CD14-positive monocyte (primary cell): ENCODE results near the gene SLC38A8. TPM values are rescaled to one million over a fixed set of nuclear protein-coding genes. Genes with fewer than 3 reads are reported as not detected.

Experiments used
- DNase-seq, 3 donors: peaks; one replicate each; pipeline ENCODE4 v3.0.0-alpha.2; 2011 to 2022
- H2AFZ ChIP-seq: 2 replicates; pipeline ENCODE4 v1.6.0; 2012; ENCODE audit warnings: mild to moderate bottlenecking, low read depth, low read length, inconsistent platforms; ENCODE audit not compliant: insufficient read depth, poor library complexity, severe bottlenecking
- H3K27ac ChIP-seq, 2 donors: 1 replicate in 1 of 2; 2 replicates in 1 of 2; pipeline ENCODE4 v1.5.1; 2012 to 2013; ENCODE audit warnings: low read length in 2 of 2, control low read depth in 1 of 2, inconsistent platforms in 1 of 2, low read depth in 1 of 2, mild to moderate bottlenecking in 1 of 2
- H3K27me3 ChIP-seq, 2 donors: one replicate each; pipeline versions ENCODE4 v1.6.0 to v1.6.1; 2011 to 2013; ENCODE audit warnings: low read length in 2 of 2; ENCODE audit not compliant: control insufficient read depth in 2 of 2, insufficient read depth in 2 of 2
- H3K36me3 ChIP-seq, 2 donors: replicated peaks in 1 of 2; 1 replicate in 1 of 2; 2 replicates in 1 of 2; pipeline versions ENCODE4 v1.5.1 to v1.6.1; 2012 to 2013; ENCODE audit warnings: low read length in 2 of 2, control low read depth in 1 of 2, inconsistent platforms in 1 of 2, mild to moderate bottlenecking in 1 of 2; ENCODE audit not compliant: insufficient read depth in 2 of 2, control insufficient read depth in 1 of 2
- H3K4me1 ChIP-seq, 2 donors: 1 replicate in 1 of 2; 2 replicates in 1 of 2; pipeline versions ENCODE4 v1.5.1 to v1.6.1; 2012 to 2013; ENCODE audit warnings: low read length in 2 of 2, control low read depth in 1 of 2, inconsistent platforms in 1 of 2, mild to moderate bottlenecking in 1 of 2, moderate library complexity in 1 of 2; ENCODE audit not compliant: insufficient read depth in 2 of 2, control insufficient read depth in 1 of 2
- H3K4me2 ChIP-seq: replicated peaks from 2 replicates; pipeline ENCODE3; 2012; ENCODE audit warnings: low read length, moderate library complexity, mild to moderate bottlenecking; ENCODE audit not compliant: poor library complexity, severe bottlenecking; ENCODE audit errors: extremely low read depth
- H3K4me3 ChIP-seq, 3 experiments: fragments of 200-600 bp in 1 of 3; sonication (generic) in 1 of 3; replicated peaks in 1 of 3; 1 replicate in 2 of 3; 2 replicates in 1 of 3; pipeline ENCODE4 v1.5.1; 2011 to 2013; ENCODE audit warnings: low read length in 3 of 3, mild to moderate bottlenecking in 3 of 3, control low read depth in 2 of 3, low read depth in 2 of 3, inconsistent platforms in 1 of 3, moderate library complexity in 1 of 3
- H3K79me2 ChIP-seq: 2 replicates; pipeline ENCODE4 v1.6.0; 2012; ENCODE audit warnings: mild to moderate bottlenecking, control low read depth, inconsistent platforms, low read length, moderate library complexity; ENCODE audit not compliant: insufficient read depth
- H3K9ac ChIP-seq: 2 replicates; pipeline ENCODE4 v1.6.0; 2017; ENCODE audit warnings: low read length, mild to moderate bottlenecking; ENCODE audit not compliant: insufficient read depth, poor library complexity, severe bottlenecking
- H3K9me3 ChIP-seq, 2 donors: replicated peaks in 1 of 2; 1 replicate in 1 of 2; 2 replicates in 1 of 2; pipeline versions ENCODE4 v1.5.1 to v1.6.1; 2012 to 2013; ENCODE audit warnings: low read length in 2 of 2, control low read depth in 1 of 2; ENCODE audit not compliant: control insufficient read depth in 1 of 2, insufficient read depth in 1 of 2
- H4K20me1 ChIP-seq: 2 replicates; pipeline ENCODE4 v1.6.0; 2012; ENCODE audit warnings: mild to moderate bottlenecking, low read length, control low read depth, moderate library complexity; ENCODE audit not compliant: insufficient read depth
- H3K27ac Mint-ChIP-seq, 7 donors: one replicate each; pipeline ENCODE4 v1.8.0; 2020; ENCODE audit warnings: mild to moderate bottlenecking in 7 of 7, mixed read lengths in 7 of 7, moderate library complexity in 6 of 7, inconsistent platforms in 2 of 7
- H3K27me3 Mint-ChIP-seq, 3 donors: one replicate each; pipeline ENCODE4 v1.8.0; 2021 to 2022; ENCODE audit warnings: low read depth in 3 of 3, mild to moderate bottlenecking in 3 of 3, mixed read lengths in 3 of 3, moderate library complexity in 3 of 3, inconsistent platforms in 1 of 3
- H3K36me3 Mint-ChIP-seq, 2 donors: one replicate each; pipeline ENCODE4 v1.8.0; 2020; ENCODE audit warnings: mixed read lengths in 2 of 2, inconsistent platforms in 1 of 2, mild to moderate bottlenecking in 1 of 2
- H3K4me1 Mint-ChIP-seq: one replicate; pipeline ENCODE4 v1.8.0; 2020; ENCODE audit warnings: mild to moderate bottlenecking, mixed read lengths
- H3K4me3 Mint-ChIP-seq, 2 donors: one replicate each; pipeline ENCODE4 v1.8.0; 2020; ENCODE audit warnings: mild to moderate bottlenecking in 2 of 2, mixed read lengths in 2 of 2, moderate library complexity in 1 of 2
- H3K9me3 Mint-ChIP-seq, 7 donors: one replicate each; pipeline ENCODE4 v1.8.0; 2020 to 2022; ENCODE audit warnings: mixed read lengths in 7 of 7, mild to moderate bottlenecking in 6 of 7, moderate library complexity in 6 of 7, inconsistent platforms in 2 of 7
- CTCF ChIP-seq: fragments of 200-600 bp; IDR thresholded peaks from one replicate; pipeline ENCODE4 v1.8.0; 2022; ENCODE audit warnings: antibody characterized with exemption, mild to moderate bottlenecking
- WGBS: methylation state at CpG from one replicate; pipeline ENCODE4 v1.1.5; 2013; ENCODE audit warnings: missing lambda C conversion rate; ENCODE audit not compliant: insufficient coverage; 5-methylcytosine and 5-hydroxymethylcytosine counted together
- intact Hi-C, 2 donors: fragments of 100-400 bp; cut with micrococcal nuclease; formaldehyde crosslinking; loops; one replicate each; pipeline versions ENCODE4 v1.15.0 to v1.15.1; 2023
- polyA plus RNA-seq, 3 donors: library from polyadenylated mRNA; depleted of rRNA in 1 of 3; unstranded in 2 of 3; stranded (reverse) in 1 of 3; fragments of 300-500 nt in 2 of 3; fragments of >200 nt in 1 of 3; fragmentation: Illumina TruSeq in 2 of 3; gene quantifications; 1 replicate in 2 of 3; 2 replicates in 1 of 3; pipeline ENCODE4 v1.2.3, GENCODE V29; 2012 to 2021

The SLC38A8 gene
- polyA plus RNA-seq, 3 donors = not detected

DNA sequence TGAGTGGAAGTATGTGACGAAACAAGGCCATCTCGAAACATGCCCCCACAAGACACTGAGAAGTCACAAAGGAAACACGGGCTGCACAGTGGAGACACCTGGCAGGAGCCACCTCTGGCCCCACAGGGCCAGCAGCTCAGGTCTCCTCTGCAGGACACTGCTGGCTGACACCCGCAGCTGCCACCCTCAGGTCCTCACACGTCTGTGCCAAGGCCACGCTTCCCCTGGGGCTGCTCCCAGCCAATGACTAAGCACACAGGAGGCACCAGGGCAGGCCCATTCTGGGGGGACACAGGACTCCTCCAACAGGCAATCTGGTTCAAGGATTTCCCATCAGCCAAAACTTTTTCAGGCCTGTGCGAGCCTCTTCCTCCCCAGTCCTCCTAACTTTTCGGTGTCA is 37.8 kb upstream of the SLC38A8 start:
- Histone ChIP-seq H4K20me1 (peaks cover 19% of the 10 kb centered on the region), H3K4me1 (peaks cover 26 to 28% of the 10 kb centered on the region in 2 donors), H3K79me2 (peaks cover 42% of the 10 kb centered on the region), H3K27ac (no peak overlapping the region), H3K4me3 (no peak overlapping the region), H3K9ac (no peak overlapping the region), H3K9me3 (no peaks in the 10 kb centered on the region), H2AFZ (no peak overlapping the region), H3K36me3 (peaks cover 45 to 76% of the 10 kb centered on the region in 2 donors), H3K4me2 (no peak overlapping the region), H3K27me3 (no peaks in the 10 kb centered on the region)
- TF ChIP-seq CTCF = no peak
- WGBS = 64% methylated on average over 7 of the region's 8 CpGs
- no peak for DNase-seq
- H3K4me1 Mint-ChIP-seq = peaks cover 30% of the 10 kb centered on the region
- no peaks in the 10 kb centered on the region for H3K9me3 Mint-ChIP-seq
- H3K36me3 Mint-ChIP-seq = peaks cover 72 to 74% of the 10 kb centered on the region in 2 donors
- H3K27me3 Mint-ChIP-seq = no peaks in the 10 kb centered on the region
- peak overlapping the region in 2 of 7 donors; percentile 37 to 58 for H3K27ac Mint-ChIP-seq
- H3K4me3 Mint-ChIP-seq = no peak overlapping the region
- intact Hi-C loops = loop anchor here in 1 of 2 donors (5.0 kb wide), 1 partner anchor 37 kb away; the partner anchor contains the start of gene MBTPS1

GRCh38 chr16:84079664-84080063 is 37.1 kb upstream of the SLC38A8 start:
- Mint-ChIP-seq H3K27ac (no peak overlapping the region), H3K4me1 (peaks cover 23% of the 10 kb centered on the region), H3K36me3 (peaks cover 80 to 81% of the 10 kb centered on the region in 2 donors), H3K4me3 (no peak overlapping the region), H3K9me3 (no peaks in the 10 kb centered on the region), H3K27me3 (no peaks in the 10 kb centered on the region)
- peaks cover 52 to 83% of the 10 kb centered on the region in 2 donors for H3K36me3 ChIP-seq
- H3K4me1 ChIP-seq = peaks cover 19 to 21% of the 10 kb centered on the region in 2 donors
- no peak overlapping the region for H3K27ac ChIP-seq
- no peaks in the 10 kb centered on the region for H3K9me3 ChIP-seq
- 95% methylated on average over 6 of the region's 6 CpGs for WGBS
- intact Hi-C loops = loop anchor here in 1 of 2 donors (5.0 kb wide), 1 partner anchor 38 kb away; the partner anchor contains the start of gene MBTPS1
- H3K27me3 ChIP-seq = no peaks in the 10 kb centered on the region
- H2AFZ ChIP-seq = no peak overlapping the region
- peaks cover 37% of the 10 kb centered on the region for H3K79me2 ChIP-seq
- no peak for TF ChIP-seq CTCF
- H3K9ac ChIP-seq = no peak overlapping the region
- no peak overlapping the region for H3K4me2 ChIP-seq
- H3K4me3 ChIP-seq = no peak overlapping the region
- no peak for DNase-seq
- H4K20me1 ChIP-seq = peaks cover 26% of the 10 kb centered on the region
